ENCODE measurements around the gene SDF4. TPM values are rescaled to one million over a fixed set of nuclear protein-coding genes. Genes with fewer than 3 reads are reported as not detected.

SDF4 gene
- total and polyA plus RNA-seq, 2 donors (not counting 1 experiment from before 2014, with no cell fraction given): 100 to 143 TPM

- H3K9me3 ChIP-seq (ENCODE audit: control extremely low read depth in 1 of 3, control insufficient read depth in 2 of 3, insufficient read depth in 1 of 3, low read length in 2 of 3): peaks cover 0 to 5% (median 0%) of the 10 kb centered on the region in 3 donors
- no peak overlapping the region for H2AFZ ChIP-seq (ENCODE audit: insufficient read depth, low read depth, low read length, poor library complexity, severe bottlenecking)
- H3K4me3 ChIP-seq (ENCODE audit: control extremely low read depth in 1 of 5, extremely low read depth in 1 of 5, insufficient read depth in 1 of 5, low read depth in 2 of 5, low read length in 4 of 5): no peak overlapping the region
- Mint-ChIP-seq H3K4me3 (no peak overlapping the region), H3K4me1 (peaks cover 20% of the 10 kb centered on the region), H3K27ac (no peak overlapping the region), H3K9me3 (ENCODE audit: insufficient read depth) (no peaks in the 10 kb centered on the region), H3K27me3 (no peaks in the 10 kb centered on the region)
- peaks cover 0 to 7% of the 10 kb centered on the region in 2 experiments for H3K36me3 ChIP-seq (replicated peaks in 1 of 2; ENCODE audit: control extremely low read depth in 1 of 2, control insufficient read depth in 1 of 2, extremely low read depth in 1 of 2, insufficient read depth in 2 of 2, low read length in 1 of 2)
- H3K4me1 ChIP-seq (ENCODE audit: control insufficient read depth in 2 of 2, insufficient read depth in 2 of 2, low read length in 2 of 2): peaks cover 13 to 15% of the 10 kb centered on the region in 2 donors
- H3K27me3 ChIP-seq (replicated peaks in 1 of 4; ENCODE audit: control extremely low read depth in 1 of 4, control insufficient read depth in 3 of 4, insufficient read depth in 4 of 4, low read length in 3 of 4): peaks cover 0 to 36% (median 8%) of the 10 kb centered on the region in 4 experiments
- peaks cover 16% of the 10 kb centered on the region for H4K20me1 ChIP-seq (ENCODE audit: control insufficient read depth, insufficient read depth, low read length, poor library complexity, severe bottlenecking)
- ATAC-seq (ENCODE audit: low read depth): no peak
- TF ChIP-seq EZH2 (IDR thresholded peaks at IDR 0.05; ENCODE audit: borderline replicate concordance, insufficient read depth, low read depth, low read length, poor library complexity, severe bottlenecking): no peak
- TF ChIP-seq CTCF (IDR thresholded peaks at IDR 0.05): no peak
- ChIA-PET POLR2A (no interaction called here), CTCF (interaction anchor here (1.1 to 2.8 kb wide), 2 partner anchors 12 to 116 kb away, joined by 3 to 19 read pairs; no protein-coding TSS in a partner anchor)
- no peak for DNase-seq
- no peak overlapping the region for H3K27ac ChIP-seq (ENCODE audit: low read length in 2 of 2)
- intact Hi-C loops (cut with micrococcal nuclease): loop anchor here (10.0 kb wide), 1 partner anchor 204 kb away; no protein-coding TSS in a partner anchor
- no peak overlapping the region for H3K4me2 ChIP-seq (replicated peaks; ENCODE audit: low read depth, low read length, poor library complexity, severe bottlenecking)
- 73% methylated on average over 18 of the region's 19 CpGs for WGBS (ENCODE audit: insufficient coverage)
- peaks cover 9% of the 10 kb centered on the region for H3K79me2 ChIP-seq (ENCODE audit: control insufficient read depth, insufficient read depth, low read length)
- no peak overlapping the region for H3K9ac ChIP-seq (ENCODE audit: low read length)
Measured at GRCh38 chr1:1238702-1239178, 6.9 kb upstream of the SDF4 start.

Data from B cell (primary cell).